HG02938 (cell line): ENCODE results near the gene PIGO.

Experiments used
- ATAC-seq: cut with Tn5 transposase; IDR thresholded peaks from one replicate; pipeline ENCODE4 v1.9.1; 2021; ENCODE audit warnings: mild to moderate bottlenecking, moderate library complexity; ENCODE audit not compliant: unreplicated experiment

Gene PIGO

DNA sequence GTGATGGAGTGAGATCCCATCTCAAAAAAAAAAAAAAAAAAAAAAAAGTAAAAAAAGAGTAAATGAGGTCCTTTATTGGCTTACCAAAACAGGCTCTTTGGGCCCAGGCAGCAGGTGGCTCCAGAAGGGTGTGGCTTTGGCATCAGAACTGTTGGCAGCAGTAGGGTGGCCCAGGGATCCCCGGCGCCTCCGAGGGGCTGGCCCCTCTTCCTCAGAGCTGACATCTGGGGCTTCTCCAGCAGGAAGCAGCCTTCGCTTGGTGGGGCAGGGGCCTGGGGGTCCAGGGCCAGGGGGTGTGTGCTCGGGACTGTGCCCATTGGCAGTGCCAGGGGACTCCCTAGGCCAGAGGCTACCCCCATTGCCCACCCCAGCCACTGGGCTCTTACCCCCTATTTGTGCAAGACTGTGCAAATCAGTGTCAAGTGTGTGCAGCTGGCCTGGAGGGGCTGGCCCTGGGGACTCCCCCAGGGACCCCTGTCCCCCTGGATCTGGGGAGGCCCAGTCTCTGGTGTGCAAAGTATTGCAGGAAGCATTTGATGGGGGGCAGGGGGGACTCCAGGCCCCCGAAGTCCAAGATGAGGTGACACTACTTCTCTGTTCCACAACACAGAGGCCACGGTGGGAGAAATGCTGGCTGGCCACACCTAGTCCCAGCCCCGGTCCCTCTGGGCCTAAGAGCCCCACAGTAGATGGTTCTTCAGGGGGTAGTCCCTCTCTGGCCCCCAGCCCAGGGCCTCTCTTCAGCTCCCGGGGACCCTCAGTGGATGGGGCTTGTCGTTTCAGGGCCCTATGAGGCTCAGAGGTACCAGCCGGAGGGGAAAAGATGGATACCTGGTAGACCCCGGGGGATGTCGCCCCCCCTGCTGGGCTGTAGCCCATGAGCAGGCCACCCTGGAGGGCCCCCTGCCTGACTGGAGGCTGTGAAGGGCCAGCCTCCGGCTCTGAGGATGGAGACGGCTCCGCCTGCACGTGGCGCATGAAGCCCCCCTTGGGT lies 11.2 kb upstream of the PIGO start:
- ATAC-seq: no peak

DNA sequence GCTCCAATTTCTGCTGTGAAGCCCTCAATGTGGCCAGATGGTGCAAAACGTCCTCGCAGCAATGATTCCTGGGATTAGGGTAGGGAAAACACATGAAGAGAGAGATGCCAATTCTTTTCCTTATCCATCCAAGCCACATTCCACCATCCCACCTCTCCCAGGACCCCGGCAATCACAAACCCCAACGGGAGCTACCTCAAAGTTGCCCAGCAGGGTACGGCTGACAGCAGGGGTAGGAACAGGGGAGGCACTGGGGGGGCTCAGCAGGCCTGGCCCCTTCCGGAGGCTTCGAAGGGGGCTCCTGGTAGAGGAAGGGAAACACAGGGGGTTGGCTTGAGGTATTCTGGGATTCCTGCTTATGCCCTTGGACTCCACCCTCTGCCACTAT lies 9.9 kb upstream of the PIGO start:
- no peak for ATAC-seq

DNA sequence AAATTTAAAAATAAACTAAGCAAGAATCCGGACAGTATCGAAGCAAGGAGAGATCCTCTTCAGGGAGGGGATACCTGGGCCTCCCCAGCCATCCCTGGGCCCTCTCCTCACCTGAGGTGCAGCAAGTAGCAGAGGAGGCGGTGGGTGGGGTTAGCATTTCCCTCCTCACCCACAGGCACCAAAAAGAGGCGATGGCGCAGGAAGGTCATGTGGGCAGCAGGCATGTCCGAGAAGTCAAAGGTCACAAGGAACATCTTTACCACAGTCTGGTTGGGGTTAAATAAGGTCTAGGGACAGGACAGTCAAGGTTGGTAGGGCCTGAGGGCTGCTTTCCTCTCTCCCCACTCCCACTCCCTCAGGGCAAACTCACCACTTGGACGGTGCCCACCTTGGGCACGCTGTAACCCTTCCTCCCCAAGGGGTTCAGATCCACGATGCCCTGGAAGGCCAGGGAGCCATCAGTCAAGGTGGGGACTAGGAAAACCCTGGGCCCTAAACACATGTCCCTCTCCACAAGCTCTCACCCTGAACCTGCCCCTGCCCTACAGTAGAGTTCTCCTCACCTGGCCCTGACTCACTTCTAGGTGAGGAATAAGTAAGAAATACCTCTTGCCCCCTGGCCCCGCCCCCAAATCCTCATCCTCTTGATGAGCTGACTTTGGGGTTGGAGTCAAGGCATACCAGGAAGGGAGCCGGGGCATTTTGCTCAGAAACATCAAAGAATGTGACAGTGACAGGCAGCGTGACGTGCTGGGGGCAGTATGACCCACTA lies 9.4 kb upstream of the PIGO start:
- ATAC-seq: no peak

DNA sequence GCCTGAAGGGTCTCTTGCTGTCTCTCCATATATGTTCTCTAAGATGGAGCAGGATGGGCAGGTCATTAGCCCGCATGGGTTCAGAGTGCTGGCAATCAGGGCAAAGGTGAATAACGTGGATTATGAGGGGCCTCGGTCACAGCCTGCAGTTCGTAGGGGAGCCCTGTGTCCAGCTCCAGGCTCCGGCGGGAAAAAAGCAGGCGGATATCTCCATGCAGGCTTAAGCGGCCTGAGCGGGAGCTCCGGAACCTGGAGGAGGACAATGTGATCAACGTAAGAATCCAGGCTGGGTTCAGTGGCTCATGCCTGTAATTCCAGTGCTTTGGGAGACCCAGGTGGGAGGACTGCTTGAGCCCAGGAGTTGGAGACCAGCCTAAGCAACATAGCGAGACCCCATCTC lies 8.7 kb upstream of the PIGO start:
- ATAC-seq: no peak

DNA sequence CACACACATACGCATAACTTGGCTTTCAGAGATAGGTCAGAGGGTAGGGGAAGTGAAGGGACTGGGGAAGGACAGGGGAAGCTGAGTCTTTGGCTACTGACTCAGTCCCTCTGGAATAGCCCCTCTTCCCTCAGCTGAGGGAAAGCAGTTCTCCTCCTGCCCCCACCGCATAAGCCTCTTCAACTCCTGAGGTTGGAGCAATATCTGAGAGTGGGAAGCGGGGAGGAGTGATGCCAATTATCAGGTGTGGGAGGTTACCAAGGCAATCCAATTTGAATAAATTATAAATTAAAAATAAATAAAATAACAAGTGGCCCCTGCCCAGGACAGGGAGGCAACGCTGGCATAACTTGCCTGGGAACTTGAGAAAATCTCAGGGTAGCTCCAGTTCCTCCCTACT lies 8.2 kb upstream of the PIGO start:
- no peak for ATAC-seq

DNA sequence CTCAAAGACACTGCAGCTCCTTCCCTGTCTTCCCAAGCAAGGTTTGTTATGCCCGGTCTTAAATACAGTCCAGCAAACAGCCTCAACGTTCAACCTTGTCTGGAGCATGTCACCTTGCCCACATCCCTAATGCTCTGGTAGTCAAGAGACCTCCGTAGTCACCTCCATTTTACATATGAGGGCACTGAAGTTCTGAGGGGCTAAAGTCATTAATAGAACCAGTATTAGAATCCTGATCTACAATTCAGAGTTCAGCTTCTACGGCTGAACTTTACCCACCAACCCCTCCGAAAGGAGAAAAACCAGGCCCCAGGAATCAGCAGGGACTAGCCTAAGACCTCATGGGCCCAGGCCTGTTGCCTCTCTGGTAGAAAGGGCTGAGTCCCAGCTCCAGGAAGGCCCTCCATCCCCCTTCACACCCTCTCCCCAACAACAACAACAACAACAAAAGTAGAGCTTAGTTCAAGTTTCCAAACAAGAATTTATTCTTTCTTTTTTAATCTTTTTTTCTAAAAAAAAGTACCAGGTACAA lies 7.3 kb upstream of the PIGO start:
- no peak for ATAC-seq

DNA sequence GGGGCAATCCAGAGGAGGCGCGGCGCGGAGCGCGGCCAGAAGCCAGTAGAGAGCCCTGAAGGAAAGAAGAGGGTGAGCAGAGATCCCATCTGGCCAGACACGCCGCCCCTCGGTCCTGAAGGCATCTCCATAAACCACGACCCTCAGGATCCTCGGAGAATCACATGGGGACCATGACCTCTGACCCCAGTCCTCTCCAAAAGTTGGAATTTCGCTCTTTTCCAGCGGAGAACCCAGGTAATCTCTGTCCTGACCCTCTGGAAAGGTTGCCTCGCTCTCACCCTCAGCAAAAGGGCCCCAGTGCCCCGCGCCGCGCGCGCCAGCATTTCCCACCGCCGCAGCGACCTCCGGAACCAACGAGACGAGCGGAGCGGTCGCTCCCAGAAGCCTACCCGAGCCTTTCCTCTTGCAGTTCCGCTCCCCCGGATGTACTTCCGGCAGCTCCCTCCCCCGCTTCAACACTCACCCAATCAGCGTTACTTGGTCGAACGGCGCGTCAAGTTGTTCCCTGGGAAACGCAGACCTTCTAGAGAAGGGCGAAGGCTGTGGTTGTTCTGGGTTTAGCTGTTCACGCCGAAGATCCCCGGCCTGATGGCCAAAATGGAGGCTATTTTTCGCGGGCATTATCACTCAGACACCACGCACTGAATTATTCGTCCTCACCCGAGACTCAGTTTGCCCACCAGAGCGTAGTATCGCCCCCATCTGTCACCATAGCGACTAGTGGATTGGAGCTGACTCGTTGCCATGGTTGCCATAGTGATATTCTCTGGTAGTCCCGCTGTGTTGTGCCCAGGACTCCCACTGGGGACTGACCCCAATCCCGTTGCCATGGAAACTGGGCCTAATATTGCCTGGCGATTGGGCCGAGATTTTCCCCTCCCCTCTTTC lies 6.6 kb upstream of the PIGO start, which contains the start of gene STOML2:
STOML2 (minus strand) TSS at position 363 of the 891 bp plus-strand sequence; CDS start at position 326, 37 bp downstream.
- ATAC-seq: peak; percentile 87

DNA sequence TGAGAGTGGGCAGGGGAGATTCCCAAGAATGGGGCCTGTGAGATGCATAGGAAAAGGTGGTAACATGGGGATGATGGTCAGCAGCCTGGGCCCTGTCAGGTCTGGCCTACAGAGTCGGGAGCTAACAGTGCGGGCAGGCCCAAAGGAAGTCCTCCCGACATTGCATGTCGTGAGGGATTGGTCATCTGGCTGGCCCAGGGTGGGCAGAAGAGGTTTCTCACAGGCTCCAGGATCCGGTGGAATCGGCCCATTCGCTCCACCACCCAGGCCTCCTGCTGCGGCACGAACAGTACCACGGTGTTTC lies 6.0 kb upstream of the PIGO start:
- peak; percentile 24 for ATAC-seq

DNA sequence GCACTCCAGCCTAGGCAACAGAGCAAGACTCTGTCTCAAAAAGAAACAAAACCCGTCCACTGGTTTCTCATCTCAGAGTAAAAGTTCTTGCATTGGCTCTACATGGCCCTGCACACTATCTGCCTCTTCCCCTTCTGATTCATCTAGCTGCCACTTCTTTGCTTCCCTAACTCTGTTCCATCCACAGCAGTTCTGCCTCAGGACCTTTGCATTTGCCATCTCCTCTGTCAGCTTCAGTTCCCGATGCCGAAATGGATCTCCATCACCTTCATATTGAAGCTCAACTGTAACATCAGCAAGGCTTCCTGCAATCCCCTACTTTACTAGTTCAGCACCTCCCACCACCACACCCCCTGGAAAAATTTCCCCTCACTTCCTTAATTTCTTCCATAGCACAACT lies 1.2 kb upstream of the PIGO start:
- ATAC-seq: no peak

DNA sequence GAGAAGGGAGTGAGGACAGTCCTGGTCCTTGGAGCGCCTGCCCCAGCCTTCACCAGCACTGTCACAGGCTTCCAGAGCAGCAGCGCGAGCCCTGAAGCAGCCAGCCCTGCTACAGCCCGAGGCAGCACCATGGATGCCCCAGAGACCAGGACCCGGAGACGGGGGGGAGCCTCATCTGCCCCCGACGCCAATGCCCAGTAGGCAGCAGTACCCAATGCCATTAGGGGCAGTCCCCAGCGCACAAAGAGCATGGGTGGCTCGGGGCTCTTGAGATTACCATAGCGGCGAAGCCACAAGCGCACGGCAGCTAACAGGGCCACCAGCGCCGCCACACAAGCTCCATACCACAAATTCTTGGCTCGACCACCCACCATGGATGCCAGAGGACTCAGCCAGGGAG lies 4.9 kb downstream of the PIGO start:
- no peak for ATAC-seq

DNA sequence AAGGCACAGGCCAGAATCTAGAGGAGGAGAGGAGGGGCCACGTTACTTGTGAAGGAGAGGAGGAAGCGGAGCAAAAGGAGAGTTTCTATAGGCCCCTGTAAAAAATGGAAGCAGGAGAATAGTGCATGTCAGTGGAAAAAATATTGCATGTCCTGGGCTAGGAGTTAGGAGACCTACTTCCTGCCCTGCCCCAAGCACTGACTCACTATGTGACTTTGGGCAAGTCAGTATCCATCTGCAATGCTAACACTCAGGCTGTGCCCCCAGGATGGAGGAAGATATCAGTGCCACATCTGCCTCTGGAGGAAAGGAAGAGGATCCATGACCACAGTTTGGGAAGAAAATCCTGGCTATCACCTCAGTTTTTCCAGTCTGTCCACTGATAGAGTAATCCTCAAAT lies 7.0 kb downstream of the PIGO start:
- ATAC-seq: no peak

DNA sequence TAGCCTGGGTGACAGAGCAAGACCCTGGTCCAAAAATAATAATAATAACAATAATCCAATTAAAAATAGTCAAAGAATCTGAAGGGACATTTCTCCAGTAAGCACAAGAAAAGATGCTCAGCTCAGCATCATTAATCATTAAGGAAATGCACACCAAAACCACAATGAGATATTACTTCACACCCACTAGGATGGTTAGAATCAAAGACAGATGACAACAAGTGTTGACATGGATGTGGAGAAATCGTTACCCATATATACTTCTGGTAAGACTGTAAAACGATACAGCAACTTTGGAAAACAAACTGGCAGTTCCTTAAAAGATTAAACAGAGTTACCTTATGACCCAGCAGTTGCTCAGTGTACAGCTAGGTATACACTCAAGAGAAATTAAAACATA lies 11.3 kb downstream of the PIGO start:
- ATAC-seq: no peak

DNA sequence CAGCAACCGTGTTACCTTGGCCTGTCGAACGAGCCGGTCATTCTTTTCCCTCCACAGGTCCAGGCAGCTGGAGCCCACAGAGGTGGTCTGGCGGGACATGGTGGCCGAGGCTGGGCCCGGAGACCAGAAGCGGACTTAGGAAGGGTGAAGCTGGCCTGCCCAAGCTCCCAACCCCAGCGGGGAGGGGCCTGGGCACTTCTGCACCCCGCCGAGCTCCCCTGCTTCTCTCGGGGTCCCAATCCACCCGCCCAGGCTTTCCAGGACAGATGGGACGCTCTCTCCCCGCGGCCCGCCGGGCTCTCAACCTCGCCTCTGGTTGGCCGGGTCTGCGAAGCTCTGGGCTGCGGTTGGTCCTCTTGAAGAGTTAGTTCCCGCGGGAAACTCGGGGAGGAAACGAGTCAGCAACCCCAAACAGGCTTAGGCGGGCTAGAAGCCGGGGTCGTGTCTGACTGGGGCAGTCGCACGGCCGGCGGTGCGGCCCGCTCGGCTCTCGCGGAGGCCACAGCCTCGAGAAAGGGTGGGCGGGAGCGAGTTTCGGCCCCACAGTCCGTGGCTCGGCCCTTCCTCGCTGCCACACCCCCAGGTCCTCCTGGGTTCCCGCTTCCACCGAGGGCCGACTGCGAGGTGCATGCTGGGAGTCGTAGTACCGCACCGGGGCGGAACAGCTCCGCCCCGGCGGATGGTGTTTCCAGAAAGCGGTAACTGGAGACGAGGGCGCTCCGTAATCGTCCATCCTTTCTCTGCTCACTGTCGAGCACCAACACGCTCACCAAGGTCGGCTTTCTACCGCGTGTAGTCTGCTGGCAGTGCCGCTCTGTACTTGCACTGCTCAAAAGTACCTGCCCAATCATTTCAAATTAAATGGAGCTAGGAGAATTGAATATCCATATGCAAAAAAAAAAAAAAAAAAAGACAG lies 16.7 kb downstream of the PIGO start, which contains the start of gene FANCG:
FANCG (minus strand) TSS at position 517 of the 916 bp plus-strand sequence; CDS start at position 99, 418 bp downstream.
- peak; percentile 78 for ATAC-seq

DNA sequence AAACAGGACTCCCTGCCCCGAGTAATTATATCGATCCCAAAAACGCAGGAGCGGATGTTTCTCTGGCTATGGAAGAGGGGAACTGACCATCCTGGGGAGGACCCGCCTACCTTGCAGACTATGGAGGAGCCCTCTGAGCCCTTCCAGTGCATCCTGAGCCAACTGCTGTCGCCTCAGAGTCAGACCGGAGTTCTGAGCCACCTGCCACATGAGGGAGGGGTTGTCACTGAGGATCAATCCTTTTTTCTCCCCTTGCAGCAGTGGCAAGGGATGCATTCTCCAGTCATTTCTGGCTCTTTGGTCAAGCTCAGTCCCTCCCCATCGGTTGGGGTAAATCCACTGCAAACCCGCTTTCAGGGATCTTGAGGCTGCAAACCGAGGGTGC lies 17.4 kb downstream of the PIGO start:
- ATAC-seq: no peak

DNA sequence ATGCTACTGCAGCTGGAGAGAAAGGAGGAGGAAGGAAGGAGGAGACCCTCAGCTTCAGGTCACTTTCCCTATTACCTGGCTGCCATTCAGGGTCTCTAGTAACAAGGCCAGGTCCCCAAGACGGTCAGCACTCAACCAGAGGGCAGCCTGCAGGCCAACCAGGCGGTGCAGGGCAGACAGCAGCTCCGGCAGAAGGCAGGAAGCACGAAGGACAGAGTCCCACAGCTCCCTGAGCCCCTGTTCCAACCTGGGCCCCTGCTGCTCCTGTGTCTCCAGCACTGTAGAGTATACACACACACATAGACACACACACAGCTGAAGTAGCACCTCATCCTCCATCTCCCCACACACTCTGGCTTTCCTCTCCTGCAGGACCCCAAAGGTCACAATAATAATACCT lies 18.3 kb downstream of the PIGO start:
- no peak for ATAC-seq

DNA sequence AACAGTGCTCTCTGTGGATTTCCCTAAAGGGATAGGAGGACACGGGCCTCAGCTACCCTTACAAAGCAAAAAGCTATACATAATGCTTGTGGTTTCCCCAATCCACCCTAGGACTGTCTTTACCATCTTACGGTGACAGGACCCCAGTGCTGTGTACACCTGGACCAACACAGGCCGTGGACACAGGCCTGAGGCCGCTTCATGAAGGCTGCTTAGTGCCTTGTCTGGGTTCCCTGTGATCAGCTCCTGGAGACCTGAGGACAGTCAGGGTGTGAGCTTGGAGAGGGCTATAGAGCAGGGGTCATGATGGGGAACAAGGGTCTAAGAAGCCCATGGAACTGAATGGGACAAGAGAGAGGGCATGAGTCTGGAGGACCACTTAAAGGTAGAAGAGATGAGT lies 19.5 kb downstream of the PIGO start:
- ATAC-seq: no peak

DNA sequence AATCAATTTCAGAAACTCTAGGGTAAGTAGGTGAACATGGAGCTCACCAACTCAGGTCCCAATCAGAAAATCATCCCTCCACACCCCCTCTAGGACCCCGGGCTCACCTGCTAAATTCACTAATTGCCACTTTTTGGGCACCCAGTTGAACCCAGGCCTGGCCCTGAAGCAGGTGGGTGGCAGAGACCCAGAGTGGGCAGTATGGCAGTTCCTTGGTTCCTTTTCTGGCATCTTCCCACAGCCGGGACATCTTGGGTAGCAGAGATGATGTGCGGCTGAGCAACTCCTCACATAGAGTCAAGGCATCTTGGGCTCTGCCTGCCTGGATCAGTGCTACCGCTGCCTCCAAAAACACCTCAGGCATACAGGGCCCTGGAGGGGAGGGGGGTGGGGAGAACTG lies 21.0 kb downstream of the PIGO start:
- no peak for ATAC-seq

DNA sequence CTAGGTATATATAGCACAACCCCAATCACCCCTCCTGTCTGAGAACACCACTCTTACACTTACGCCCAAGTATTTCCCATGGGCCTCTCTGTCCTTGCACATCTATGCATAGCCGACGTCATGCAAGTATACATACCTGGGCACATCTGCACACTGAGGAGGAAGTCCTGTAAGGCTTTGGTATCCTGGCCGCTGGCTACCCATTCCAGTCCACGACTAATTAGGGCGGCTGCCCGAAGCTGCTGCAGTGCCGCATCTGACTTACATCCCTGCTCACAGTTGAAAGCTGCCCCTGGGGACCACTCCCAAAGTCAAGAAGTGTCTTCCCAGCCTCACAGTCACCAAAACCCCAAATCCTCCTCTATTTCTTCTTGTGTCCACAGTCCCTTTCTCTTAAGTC lies 21.6 kb downstream of the PIGO start:
- ATAC-seq: no peak

DNA sequence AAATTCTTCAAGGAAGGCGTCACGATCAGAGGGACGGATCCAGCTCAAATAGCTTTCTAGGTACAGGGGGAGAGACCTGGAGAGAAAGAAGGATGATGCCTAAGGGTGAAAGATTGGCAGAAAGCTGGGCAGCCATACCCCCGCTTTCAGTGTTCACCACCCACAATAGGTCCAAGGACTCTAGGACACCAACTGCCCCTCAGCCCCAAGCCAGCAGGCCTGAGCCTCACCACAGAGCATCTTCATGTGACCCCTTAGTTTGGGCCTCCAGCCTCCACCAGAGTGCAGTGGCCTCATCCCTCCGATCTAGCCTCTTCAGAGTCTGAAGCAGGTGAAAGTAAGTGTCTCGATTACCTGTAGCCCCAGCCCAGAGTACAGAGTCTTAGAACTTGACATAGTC lies 22.2 kb downstream of the PIGO start:
- no peak for ATAC-seq

DNA sequence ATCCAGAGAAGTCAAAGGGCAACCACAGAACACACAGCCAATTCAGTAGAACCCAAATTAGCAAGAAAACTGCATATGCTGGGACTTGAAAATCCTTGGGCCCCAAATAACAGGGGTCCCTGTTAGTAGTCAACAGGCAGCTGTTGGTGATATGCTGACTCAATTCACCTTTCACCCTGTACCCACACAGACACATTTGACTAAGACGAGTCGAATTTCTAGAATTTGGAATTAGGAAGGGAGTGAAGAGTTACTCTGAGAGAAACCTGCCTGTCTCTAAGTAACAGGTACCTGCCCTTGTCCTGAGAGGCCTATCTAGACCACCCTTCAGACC lies 23.1 kb downstream of the PIGO start:
- no peak for ATAC-seq
